PC-9 (cell line): ENCODE results near the gene NRXN2.

ENCODE experiments used
- EZH2 ChIP-seq: fragments of 200-600 bp; sonication (generic); IDR thresholded peaks from 2 replicates; pipeline ENCODE4 v1.8.0; 2017; ENCODE audit warnings: antibody characterized with exemption, low read depth
- TF ChIP-seq, protein P1 (sequence below): fragments of 200-600 bp; sonication (generic); conservative IDR thresholded peaks from 2 replicates; pipeline ENCODE4 v1.6.1; 2017; ENCODE audit warnings: mixed run types, antibody characterized with exemption, mild to moderate bottlenecking, moderate library complexity

DNA sequence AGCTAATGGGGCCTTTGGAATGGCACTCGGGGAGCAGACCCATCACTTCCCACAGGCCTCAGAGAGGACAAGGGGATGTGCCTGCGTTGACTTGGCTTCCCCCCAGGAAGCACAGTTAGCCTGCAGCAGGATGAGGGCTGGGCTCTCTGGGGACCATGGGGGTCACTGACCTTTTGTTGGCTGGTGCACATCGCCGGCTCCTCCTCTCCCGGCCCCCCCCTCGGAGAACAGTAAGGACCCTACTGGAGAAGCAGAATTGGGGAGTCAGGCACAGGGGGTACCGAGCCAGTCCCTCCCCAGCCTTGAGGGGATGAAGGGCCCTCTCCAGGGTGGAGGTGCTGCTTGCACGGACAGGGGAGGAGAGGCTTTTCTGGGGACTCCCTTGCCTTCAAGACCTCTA lies 32.8 kb downstream of the NRXN2 start:
- TF ChIP-seq, protein P1, sequence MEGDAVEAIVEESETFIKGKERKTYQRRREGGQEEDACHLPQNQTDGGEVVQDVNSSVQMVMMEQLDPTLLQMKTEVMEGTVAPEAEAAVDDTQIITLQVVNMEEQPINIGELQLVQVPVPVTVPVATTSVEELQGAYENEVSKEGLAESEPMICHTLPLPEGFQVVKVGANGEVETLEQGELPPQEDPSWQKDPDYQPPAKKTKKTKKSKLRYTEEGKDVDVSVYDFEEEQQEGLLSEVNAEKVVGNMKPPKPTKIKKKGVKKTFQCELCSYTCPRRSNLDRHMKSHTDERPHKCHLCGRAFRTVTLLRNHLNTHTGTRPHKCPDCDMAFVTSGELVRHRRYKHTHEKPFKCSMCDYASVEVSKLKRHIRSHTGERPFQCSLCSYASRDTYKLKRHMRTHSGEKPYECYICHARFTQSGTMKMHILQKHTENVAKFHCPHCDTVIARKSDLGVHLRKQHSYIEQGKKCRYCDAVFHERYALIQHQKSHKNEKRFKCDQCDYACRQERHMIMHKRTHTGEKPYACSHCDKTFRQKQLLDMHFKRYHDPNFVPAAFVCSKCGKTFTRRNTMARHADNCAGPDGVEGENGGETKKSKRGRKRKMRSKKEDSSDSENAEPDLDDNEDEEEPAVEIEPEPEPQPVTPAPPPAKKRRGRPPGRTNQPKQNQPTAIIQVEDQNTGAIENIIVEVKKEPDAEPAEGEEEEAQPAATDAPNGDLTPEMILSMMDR: no peak
- TF ChIP-seq EZH2: no peak
